Ovary (tissue), 3 donors: ENCODE data around the gene GALR1.

ENCODE experiments used
- CTCF ChIP-seq, 3 donors: fragments of 450-650 bp in 2 of 3; fragments of 200-600 bp in 1 of 3; IDR thresholded peaks; one replicate each; pipeline versions ENCODE4 v1.5.1 to v1.8.0; 2016 to 2022; ENCODE audit warnings: antibody characterized with exemption in 3 of 3, mild to moderate bottlenecking in 1 of 3
- EP300 ChIP-seq: sonication (generic); formaldehyde crosslinking; IDR thresholded peaks from one replicate; pipeline ENCODE4 v1.6.1; 2017; ENCODE audit warnings: antibody characterized with exemption
- donor health status: DM: no; HTN: no; CAD: no.

GRCh38 chr18:77222464-77222863 is 27.2 kb upstream of the GALR1 start:
- TF ChIP-seq CTCF (IDR thresholded peaks at IDR 0.05) (no peak), EP300 (no peak)
